ENCODE data around the gene TPM1. TPM values are rescaled to one million over a fixed set of nuclear protein-coding genes. Genes with fewer than 3 reads are reported as not detected.

Gene TPM1
- total RNA-seq, 1 experiment from 2014 or later: 174 TPM

GRCh38 chr15:63114465-63114864, 71.9 kb downstream of the TPM1 start:
- no peaks in the 10 kb centered on the region for H3F3A ChIP-seq (ENCODE audit: insufficient read depth, low read depth)
- no peak overlapping the region for H3K4me3 ChIP-seq
- H3K4me2 ChIP-seq: no peak overlapping the region
- H3K79me2 ChIP-seq (ENCODE audit: low read depth): no peaks in the 10 kb centered on the region
- H3K9me2 ChIP-seq (ENCODE audit: insufficient read depth): no peaks in the 10 kb centered on the region
- H3K9me3 ChIP-seq (ENCODE audit: insufficient read depth, low read depth): no peaks in the 10 kb centered on the region
- CTCF ChIA-PET: no interaction called here
- H3K4me1 ChIP-seq (replicated peaks; ENCODE audit: insufficient read depth): no peaks in the 10 kb centered on the region
- POLR2A ChIA-PET (ENCODE audit: unreplicated experiment): no interaction called here
- no peaks in the 10 kb centered on the region for H4K20me1 ChIP-seq (ENCODE audit: insufficient read depth)
- no peak for DNase-seq
- no peaks in the 10 kb centered on the region for H3K27me3 ChIP-seq (ENCODE audit: insufficient read depth, low read depth)
- no peaks in the 10 kb centered on the region for H3K36me3 ChIP-seq (ENCODE audit: low read depth)
- no TSS peak for BruUV-seq (replicated peaks)
- H3K27ac ChIP-seq: no peak overlapping the region
- intact Hi-C loops (cut with micrococcal nuclease; ENCODE audit: unreplicated experiment): no loop called here
- TF ChIP-seq, protein P1, sequence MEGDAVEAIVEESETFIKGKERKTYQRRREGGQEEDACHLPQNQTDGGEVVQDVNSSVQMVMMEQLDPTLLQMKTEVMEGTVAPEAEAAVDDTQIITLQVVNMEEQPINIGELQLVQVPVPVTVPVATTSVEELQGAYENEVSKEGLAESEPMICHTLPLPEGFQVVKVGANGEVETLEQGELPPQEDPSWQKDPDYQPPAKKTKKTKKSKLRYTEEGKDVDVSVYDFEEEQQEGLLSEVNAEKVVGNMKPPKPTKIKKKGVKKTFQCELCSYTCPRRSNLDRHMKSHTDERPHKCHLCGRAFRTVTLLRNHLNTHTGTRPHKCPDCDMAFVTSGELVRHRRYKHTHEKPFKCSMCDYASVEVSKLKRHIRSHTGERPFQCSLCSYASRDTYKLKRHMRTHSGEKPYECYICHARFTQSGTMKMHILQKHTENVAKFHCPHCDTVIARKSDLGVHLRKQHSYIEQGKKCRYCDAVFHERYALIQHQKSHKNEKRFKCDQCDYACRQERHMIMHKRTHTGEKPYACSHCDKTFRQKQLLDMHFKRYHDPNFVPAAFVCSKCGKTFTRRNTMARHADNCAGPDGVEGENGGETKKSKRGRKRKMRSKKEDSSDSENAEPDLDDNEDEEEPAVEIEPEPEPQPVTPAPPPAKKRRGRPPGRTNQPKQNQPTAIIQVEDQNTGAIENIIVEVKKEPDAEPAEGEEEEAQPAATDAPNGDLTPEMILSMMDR (conservative IDR thresholded peaks at IDR 0.05): no peak
- TF ChIP-seq EZH2 (IDR thresholded peaks at IDR 0.05; ENCODE audit: low read depth): no peak
- H2AFZ ChIP-seq: no peak overlapping the region

Other genes with a start within 250 kb of the TPM1 start
- 13.4 and 17.1 TPM in 2 replicates for gene LACTB, start 79.1 kb downstream of the TPM1 start, total RNA-seq (2021)
- gene RPS27L, start 114.7 kb downstream of the TPM1 start, total RNA-seq (2021): 59.7 and 77.0 TPM in 2 replicates
- gene RAB8B, start 146.9 kb downstream of the TPM1 start, total RNA-seq (2021): 19.3 and 20.9 TPM in 2 replicates
- gene APH1B, start 234.9 kb downstream of the TPM1 start, total RNA-seq (2021): 4.9 and 5.8 TPM in 2 replicates

Data from PC-9 (cell line).